ENCODE measurements around the gene MEF2A. TPM values are rescaled to one million over a fixed set of nuclear protein-coding genes. Genes with fewer than 3 reads are reported as not detected.

The MEF2A gene
- total RNA-seq, 1 donor from 2014 or later = 49.5 TPM

DNA sequence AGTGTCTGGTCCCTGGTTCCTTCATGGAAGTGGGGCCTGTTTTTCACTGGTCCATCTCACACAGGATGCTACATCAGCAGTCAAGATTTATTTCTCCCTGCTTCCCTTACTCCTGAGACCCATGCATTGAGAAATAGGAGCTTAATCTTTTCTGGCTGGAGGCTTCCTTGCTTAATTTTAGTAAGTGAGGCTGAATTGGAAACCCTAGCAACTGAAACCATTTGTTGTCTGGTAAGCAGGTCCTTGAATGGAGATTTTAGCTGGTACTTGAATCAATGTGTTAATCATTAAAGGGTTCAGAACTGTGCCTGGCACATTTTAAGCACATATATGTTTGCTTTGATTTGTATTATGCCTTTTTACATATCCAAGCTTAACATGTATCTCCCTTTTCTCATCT lies 20.2 kb upstream of the MEF2A start:
- TF ChIP-seq CTCF (IDR thresholded peaks at IDR 0.05; ENCODE audit: partially characterized antibody, unreplicated experiment) = no peak
- H3K36me3 Mint-ChIP-seq (ENCODE audit: unreplicated experiment) = no peaks in the 10 kb centered on the region
- no peaks in the 10 kb centered on the region for H3K9me3 Mint-ChIP-seq (ENCODE audit: unreplicated experiment)
- no peak overlapping the region for H3K4me3 Mint-ChIP-seq (ENCODE audit: unreplicated experiment)
- no peak overlapping the region for H3K27ac Mint-ChIP-seq (ENCODE audit: unreplicated experiment)
- no peak for DNase-seq
- H3K4me1 Mint-ChIP-seq (ENCODE audit: low read depth, unreplicated experiment) = no peaks in the 10 kb centered on the region
- no peaks in the 10 kb centered on the region for H3K27me3 Mint-ChIP-seq (ENCODE audit: unreplicated experiment)

DNA sequence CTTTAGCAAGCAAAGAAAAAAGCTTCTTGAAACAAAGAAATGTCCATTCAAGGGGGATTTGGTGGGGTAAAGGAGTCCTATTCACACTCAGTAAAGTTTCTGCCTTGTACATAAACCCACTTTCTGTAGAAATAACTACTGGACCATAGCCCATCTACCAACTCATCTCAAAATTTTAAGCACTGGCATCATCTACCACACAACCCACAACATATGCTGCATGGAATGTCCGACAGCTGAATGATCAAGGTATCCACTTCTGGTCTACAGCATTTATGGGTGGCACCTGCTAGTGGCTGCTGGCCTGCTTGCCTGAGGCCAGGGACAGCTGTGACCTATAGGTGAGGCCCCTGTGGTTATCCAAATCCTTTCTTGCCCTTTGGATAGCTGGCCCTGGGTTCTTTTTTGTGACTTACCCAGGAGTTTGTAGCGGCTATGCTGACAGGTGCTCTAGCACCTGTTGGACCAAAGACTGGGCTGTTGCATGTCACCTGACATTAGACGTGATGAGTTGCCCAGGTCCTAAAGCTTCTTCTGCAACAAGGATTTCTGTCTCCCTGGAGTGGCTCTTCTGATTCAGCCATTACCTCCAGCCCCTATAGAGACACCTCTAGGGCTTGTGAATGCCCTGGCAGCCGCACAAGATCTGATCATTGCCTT lies 19.2 kb upstream of the MEF2A start:
- no peak for DNase-seq
- no peaks in the 10 kb centered on the region for H3K27me3 Mint-ChIP-seq (ENCODE audit: unreplicated experiment)
- no peaks in the 10 kb centered on the region for H3K4me1 Mint-ChIP-seq (ENCODE audit: low read depth, unreplicated experiment)
- no peaks in the 10 kb centered on the region for H3K36me3 Mint-ChIP-seq (ENCODE audit: unreplicated experiment)
- H3K27ac Mint-ChIP-seq (ENCODE audit: unreplicated experiment) = no peak overlapping the region
- H3K9me3 Mint-ChIP-seq (ENCODE audit: unreplicated experiment) = no peaks in the 10 kb centered on the region
- H3K4me3 Mint-ChIP-seq (ENCODE audit: unreplicated experiment) = no peak overlapping the region
- TF ChIP-seq CTCF (IDR thresholded peaks at IDR 0.05; ENCODE audit: partially characterized antibody, unreplicated experiment) = no peak

GRCh38 chr15:99547517-99547916 lies 18.3 kb upstream of the MEF2A start:
- no peak for TF ChIP-seq CTCF (IDR thresholded peaks at IDR 0.05; ENCODE audit: partially characterized antibody, unreplicated experiment)
- Mint-ChIP-seq H3K4me1 (ENCODE audit: low read depth, unreplicated experiment) (no peaks in the 10 kb centered on the region), H3K27ac (ENCODE audit: unreplicated experiment) (no peak overlapping the region), H3K4me3 (ENCODE audit: unreplicated experiment) (no peak overlapping the region), H3K36me3 (ENCODE audit: unreplicated experiment) (no peaks in the 10 kb centered on the region), H3K9me3 (ENCODE audit: unreplicated experiment) (no peaks in the 10 kb centered on the region), H3K27me3 (ENCODE audit: unreplicated experiment) (no peaks in the 10 kb centered on the region)
- DNase-seq = no peak

DNA sequence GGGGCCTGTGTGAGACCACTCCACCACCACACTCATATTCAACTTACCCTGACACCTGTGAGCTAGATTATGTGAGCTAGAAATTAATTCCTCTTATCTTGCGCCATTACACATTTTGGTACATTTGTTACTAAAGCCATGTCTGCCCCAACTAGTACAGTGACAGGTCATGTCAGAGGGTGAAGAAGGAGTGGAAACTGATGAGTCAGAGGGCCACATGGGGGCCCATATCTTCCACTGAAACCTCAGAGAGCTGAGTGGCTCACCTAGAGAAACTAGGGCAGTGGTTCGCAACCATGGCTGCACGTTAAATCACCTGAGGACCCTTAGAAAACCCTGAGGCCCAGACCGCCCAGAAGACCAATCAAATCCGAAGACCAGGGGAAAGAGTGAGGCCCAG lies 15.7 kb upstream of the MEF2A start:
- Mint-ChIP-seq H3K36me3 (ENCODE audit: unreplicated experiment) (no peaks in the 10 kb centered on the region), H3K4me3 (ENCODE audit: unreplicated experiment) (no peak overlapping the region), H3K9me3 (ENCODE audit: unreplicated experiment) (no peaks in the 10 kb centered on the region), H3K27ac (ENCODE audit: unreplicated experiment) (no peak overlapping the region), H3K27me3 (ENCODE audit: unreplicated experiment) (no peaks in the 10 kb centered on the region), H3K4me1 (ENCODE audit: low read depth, unreplicated experiment) (no peaks in the 10 kb centered on the region)
- DNase-seq = no peak
- no peak for TF ChIP-seq CTCF (IDR thresholded peaks at IDR 0.05; ENCODE audit: partially characterized antibody, unreplicated experiment)

DNA sequence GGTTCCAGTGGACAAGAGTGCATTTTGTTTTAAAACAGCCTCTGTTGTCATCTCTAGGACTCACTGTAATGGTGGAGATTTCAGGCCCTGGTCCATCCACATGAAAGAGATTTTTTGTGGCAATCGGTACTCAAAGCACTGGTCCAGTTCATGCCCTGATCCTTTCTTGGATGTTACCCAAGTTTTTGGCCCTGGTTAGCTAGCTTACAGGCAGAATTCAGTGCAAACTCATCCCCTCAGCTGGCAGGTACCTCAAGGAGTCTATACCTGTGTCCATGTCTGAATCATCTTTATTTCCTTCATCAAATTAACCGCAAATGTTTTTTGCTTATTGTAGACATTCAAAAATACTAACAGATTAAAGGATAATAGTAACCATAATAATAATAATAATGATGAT lies 13.7 kb upstream of the MEF2A start:
- Mint-ChIP-seq H3K4me3 (ENCODE audit: unreplicated experiment) (no peak overlapping the region), H3K27me3 (ENCODE audit: unreplicated experiment) (no peaks in the 10 kb centered on the region), H3K4me1 (ENCODE audit: low read depth, unreplicated experiment) (peaks cover 11% of the 10 kb centered on the region), H3K9me3 (ENCODE audit: unreplicated experiment) (no peaks in the 10 kb centered on the region), H3K27ac (ENCODE audit: unreplicated experiment) (no peak overlapping the region), H3K36me3 (ENCODE audit: unreplicated experiment) (no peaks in the 10 kb centered on the region)
- TF ChIP-seq CTCF (IDR thresholded peaks at IDR 0.05; ENCODE audit: partially characterized antibody, unreplicated experiment) = no peak
- DNase-seq = no peak

Measured in glutamatergic neuron (in vitro differentiated cells).